Kidney (tissue), 14 donors: ENCODE data around the gene TUSC2. TPM values are rescaled to one million over a fixed set of nuclear protein-coding genes. Genes with fewer than 3 reads are reported as not detected.

ENCODE experiments used
- DNase-seq, 5 donors: peaks; one replicate each; pipeline ENCODE4 v3.0.0-alpha.2; 2013 to 2020
- FAIRE-seq: peaks from 2 replicates; lab custom pipeline; 2012; peaks lifted over from hg19 to GRCh38; lab: Jason Lieb, UNC
- H3K27ac ChIP-seq, 2 donors: one replicate each; pipeline ENCODE4 v1.7.0; 2013; ENCODE audit warnings: low read depth in 2 of 2, low read length in 2 of 2, inconsistent platforms in 1 of 2
- H3K27me3 ChIP-seq: one replicate; pipeline ENCODE4 v1.7.1; 2013; ENCODE audit warnings: low read length, inconsistent platforms; ENCODE audit not compliant: control insufficient read depth, insufficient read depth
- H3K36me3 ChIP-seq, 3 donors: one replicate each; pipeline versions ENCODE4 v1.7.0 to v1.7.1; 2013; ENCODE audit warnings: low read length in 3 of 3, control low read depth in 1 of 3, inconsistent platforms in 1 of 3; ENCODE audit not compliant: insufficient read depth in 3 of 3, control insufficient read depth in 2 of 3
- H3K4me1 ChIP-seq, 3 donors: one replicate each; pipeline versions ENCODE4 v1.7.0 to v1.7.1; 2013; ENCODE audit warnings: low read length in 3 of 3, inconsistent platforms in 1 of 3, low read depth in 1 of 3; ENCODE audit not compliant: control insufficient read depth in 2 of 3, insufficient read depth in 2 of 3
- H3K4me3 ChIP-seq, 3 donors: one replicate each; pipeline versions ENCODE4 v1.7.0 to v1.8.1; 2013; ENCODE audit warnings: low read length in 3 of 3, control low read depth in 1 of 3, inconsistent platforms in 1 of 3
- H3K9ac ChIP-seq, 3 donors: one replicate each; pipeline versions ENCODE4 v1.7.0 to v1.7.1; 2013; ENCODE audit warnings: low read length in 3 of 3, control low read depth in 1 of 3, inconsistent platforms in 1 of 3
- H3K9me3 ChIP-seq, 3 donors: one replicate each; pipeline versions ENCODE4 v1.7.0 to v1.7.1; 2013; ENCODE audit warnings: low read length in 3 of 3, control low read depth in 1 of 3, inconsistent platforms in 1 of 3; ENCODE audit not compliant: control insufficient read depth in 2 of 3, insufficient read depth in 1 of 3
- CTCF ChIP-seq: IDR thresholded peaks from 3 replicates; pipeline ENCODE4 v1.5.1; 2012; ENCODE audit warnings: mild to moderate bottlenecking, moderate library complexity, borderline replicate concordance; ENCODE audit not compliant: insufficient read depth; ENCODE audit errors: extremely low read depth
- intact Hi-C: fragments of 100-400 bp; cut with DNase I; formaldehyde crosslinking; loops from one replicate; pipeline ENCODE4 v1.11.1; 2022
- polyA plus RNA-seq: library from polyadenylated mRNA; stranded (reverse); fragments of 350-450 nt; fragmentation: Illumina TruSeq; extraction: RNeasy Lipid Tissue Mini Kit (QIAGEN cat#74804); gene quantifications from one replicate; pipeline ENCODE4 v1.2.3, GENCODE V29; 2014; ENCODE audit warnings: low read depth, low replicate concordance; ENCODE audit not compliant: insufficient read depth
- total RNA-seq: library from RNA; stranded (reverse); fragmentation: NEBNext Ultra II Directional; extraction: Animal tissue kit (Norgen Biotek cat#: 25700); gene quantifications from one replicate; pipeline ENCODE4 v1.2.1, GENCODE V29; 2021
- donor health status: control.
- donor health status: control.
- donor health status: control.
- donor health status: control.
- donor health status: control.
- donor health status: DM: yes; HTN: yes; CAD: no.
- donor health status: Normal renal cell carcinoma (clear cell type).

Gene TUSC2
- total and polyA plus RNA-seq, 2 donors from 2014 or later: 33.6 to 60.0 TPM

GRCh38 chr3:50339485-50340146, 11.6 kb upstream of the TUSC2 start:
- Histone ChIP-seq H3K9me3 (no peaks in the 10 kb centered on the region), H3K4me3 (no peak overlapping the region), H3K36me3 (no peaks in the 10 kb centered on the region), H3K27me3 (no peaks in the 10 kb centered on the region), H3K4me1 (peaks cover 2 to 18% (median 14%) of the 10 kb centered on the region in 3 donors), H3K27ac (no peak overlapping the region), H3K9ac (no peak overlapping the region)
- intact Hi-C loops: no loop called here
- no peak for TF ChIP-seq CTCF
- DNase-seq: no peak
- no peak for FAIRE-seq

- peak overlapping the region in 1 of 3 donors; percentile 28 for H3K9ac ChIP-seq
- DNase-seq (no peak), FAIRE-seq (no peak)
- no peaks in the 10 kb centered on the region for H3K9me3 ChIP-seq
- intact Hi-C loops: no loop called here
- H3K27ac ChIP-seq: peak overlapping the region; percentile 16 to 26
- TF ChIP-seq CTCF: no peak
- peaks cover 2 to 24% (median 14%) of the 10 kb centered on the region in 3 donors for H3K4me1 ChIP-seq
- H3K4me3 ChIP-seq: no peak overlapping the region
- H3K27me3 ChIP-seq: no peaks in the 10 kb centered on the region
- no peaks in the 10 kb centered on the region for H3K36me3 ChIP-seq
Measured at GRCh38 chr3:50338965-50339364, 10.9 kb upstream of the TUSC2 start.

GRCh38 chr3:50337175-50337861, 9.3 kb upstream of the TUSC2 start:
- peak; percentile 73 for FAIRE-seq
- H3K4me1 ChIP-seq: peaks cover 2 to 27% (median 14%) of the 10 kb centered on the region in 3 donors
- intact Hi-C loops: no loop called here

More at GRCh38 chr3:50337175-50337861, 9.3 kb upstream of the TUSC2 start:
- H3K27ac ChIP-seq: peak overlapping the region; percentile 90 to 94
- H3K4me3 ChIP-seq: peak overlapping the region; percentile 72 to 84 (median 78)
- H3K9ac ChIP-seq: peak overlapping the region; percentile 57 to 94 (median 90)
- no peaks in the 10 kb centered on the region for H3K27me3 ChIP-seq
- no peaks in the 10 kb centered on the region for H3K9me3 ChIP-seq
- no peaks in the 10 kb centered on the region for H3K36me3 ChIP-seq
- TF ChIP-seq CTCF: no peak
- DNase-seq: peak; percentile 99 to 100 (median 99)
